Measurements from ENCODE around the gene IL6R. TPM values are rescaled to one million over a fixed set of nuclear protein-coding genes. Genes with fewer than 3 reads are reported as not detected.

The IL6R gene
- total RNA-seq, 1 experiment from 2014 or later, result 5.0 TPM

DNA sequence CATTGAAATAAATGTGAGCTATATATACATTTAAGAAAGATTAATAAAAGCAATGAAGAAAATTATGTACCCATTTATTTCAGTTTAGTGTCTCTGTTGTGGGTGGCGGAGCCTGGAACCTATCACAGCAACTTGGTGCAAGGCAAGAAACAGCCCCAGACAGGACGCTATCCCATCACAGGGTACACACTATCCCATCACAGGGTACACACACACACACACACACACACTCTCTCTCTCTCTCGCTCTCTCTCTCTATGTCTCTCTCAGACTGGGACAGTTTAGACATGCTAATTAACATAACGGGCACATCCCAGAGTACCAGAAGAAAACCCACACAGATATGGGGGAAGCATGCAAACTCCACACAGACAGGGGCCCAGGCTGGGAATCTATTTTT lies 6.5 kb upstream of the IL6R start:
- no peak overlapping the region for H3K4me3 Mint-ChIP-seq (ENCODE audit: low read depth, unreplicated experiment)
- no peaks in the 10 kb centered on the region for H3K36me3 Mint-ChIP-seq (ENCODE audit: insufficient read depth, unreplicated experiment)
- H3K27ac Mint-ChIP-seq (ENCODE audit: unreplicated experiment), result no peak overlapping the region
- no peaks in the 10 kb centered on the region for H3K4me1 Mint-ChIP-seq (ENCODE audit: low read depth, unreplicated experiment)
- no peak for DNase-seq
- H3K27me3 Mint-ChIP-seq (ENCODE audit: unreplicated experiment), result peaks cover 15% of the 10 kb centered on the region
- no peaks in the 10 kb centered on the region for H3K9me3 Mint-ChIP-seq (ENCODE audit: low read depth, unreplicated experiment)
- BruUV-seq (replicated peaks), result no TSS peak
- intact Hi-C loops (cut with micrococcal nuclease; ENCODE audit: unreplicated experiment), result no loop called here
- CTCF ChIA-PET, result interaction anchor here (1.1 to 1.6 kb wide), 2 partner anchors 9 to 21 kb away, joined by 5 read pairs; no protein-coding TSS in a partner anchor
- TF ChIP-seq, protein P1, sequence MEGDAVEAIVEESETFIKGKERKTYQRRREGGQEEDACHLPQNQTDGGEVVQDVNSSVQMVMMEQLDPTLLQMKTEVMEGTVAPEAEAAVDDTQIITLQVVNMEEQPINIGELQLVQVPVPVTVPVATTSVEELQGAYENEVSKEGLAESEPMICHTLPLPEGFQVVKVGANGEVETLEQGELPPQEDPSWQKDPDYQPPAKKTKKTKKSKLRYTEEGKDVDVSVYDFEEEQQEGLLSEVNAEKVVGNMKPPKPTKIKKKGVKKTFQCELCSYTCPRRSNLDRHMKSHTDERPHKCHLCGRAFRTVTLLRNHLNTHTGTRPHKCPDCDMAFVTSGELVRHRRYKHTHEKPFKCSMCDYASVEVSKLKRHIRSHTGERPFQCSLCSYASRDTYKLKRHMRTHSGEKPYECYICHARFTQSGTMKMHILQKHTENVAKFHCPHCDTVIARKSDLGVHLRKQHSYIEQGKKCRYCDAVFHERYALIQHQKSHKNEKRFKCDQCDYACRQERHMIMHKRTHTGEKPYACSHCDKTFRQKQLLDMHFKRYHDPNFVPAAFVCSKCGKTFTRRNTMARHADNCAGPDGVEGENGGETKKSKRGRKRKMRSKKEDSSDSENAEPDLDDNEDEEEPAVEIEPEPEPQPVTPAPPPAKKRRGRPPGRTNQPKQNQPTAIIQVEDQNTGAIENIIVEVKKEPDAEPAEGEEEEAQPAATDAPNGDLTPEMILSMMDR (IDR thresholded peaks at IDR 0.05; ENCODE audit: unreplicated experiment), result no peak

DNA sequence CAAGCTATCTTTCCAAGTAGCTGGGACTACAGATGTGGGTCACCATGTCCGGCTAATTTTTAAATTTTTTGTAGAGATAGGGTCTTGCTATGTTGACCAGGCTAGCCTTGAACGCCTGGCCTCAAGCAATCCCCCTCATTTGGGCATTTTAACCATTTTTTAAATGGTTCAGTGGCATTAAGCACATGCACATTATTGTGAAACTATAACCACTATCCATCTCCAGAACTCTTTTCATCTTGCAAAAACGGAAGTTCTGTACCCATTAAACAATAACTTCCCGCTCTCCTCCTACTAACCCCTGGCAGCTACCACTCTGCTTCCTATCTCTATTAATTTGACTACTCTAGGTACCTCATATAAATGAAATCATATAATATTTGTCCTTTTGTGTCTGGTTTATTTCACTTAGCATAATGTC lies 4.8 kb upstream of the IL6R start:
- intact Hi-C loops (cut with micrococcal nuclease; ENCODE audit: unreplicated experiment), result no loop called here
- no peaks in the 10 kb centered on the region for H3K4me1 Mint-ChIP-seq (ENCODE audit: low read depth, unreplicated experiment)
- H3K27ac Mint-ChIP-seq (ENCODE audit: unreplicated experiment), result no peak overlapping the region
- no peaks in the 10 kb centered on the region for H3K9me3 Mint-ChIP-seq (ENCODE audit: low read depth, unreplicated experiment)
- H3K36me3 Mint-ChIP-seq (ENCODE audit: insufficient read depth, unreplicated experiment), result peaks cover 6% of the 10 kb centered on the region
- TF ChIP-seq, protein P1 (IDR thresholded peaks at IDR 0.05; ENCODE audit: unreplicated experiment), result no peak
- CTCF ChIA-PET, result no interaction called here
- no peak overlapping the region for H3K4me3 Mint-ChIP-seq (ENCODE audit: low read depth, unreplicated experiment)
- H3K27me3 Mint-ChIP-seq (ENCODE audit: unreplicated experiment), result peaks cover 15% of the 10 kb centered on the region
- no TSS peak for BruUV-seq (replicated peaks)
- DNase-seq, result no peak

DNA sequence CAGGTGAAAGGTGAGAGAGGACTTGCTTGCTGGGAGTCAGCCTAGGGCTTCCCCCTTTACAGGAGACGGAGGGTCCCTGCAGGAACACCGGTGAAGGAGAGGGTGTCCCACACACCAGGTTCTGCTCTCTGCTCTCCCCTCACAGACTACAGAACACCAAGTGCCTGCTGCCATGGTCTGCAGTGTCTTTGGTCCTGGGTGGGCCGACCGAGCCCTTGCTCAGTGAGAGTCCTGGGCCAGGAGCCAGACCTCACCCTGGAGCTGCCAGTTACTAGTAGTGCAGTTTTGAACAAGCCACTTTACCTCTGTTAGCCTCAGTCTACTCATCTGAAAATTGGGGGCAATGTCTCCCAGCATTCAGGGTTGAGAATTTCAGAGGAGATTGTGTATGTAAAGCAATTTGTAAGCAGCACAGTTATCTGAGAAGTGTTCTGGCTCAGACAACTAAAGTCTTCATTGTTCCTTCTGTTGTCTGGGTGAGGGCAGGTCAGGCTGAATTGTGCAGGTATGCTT lies 2.7 kb upstream of the IL6R start:
- intact Hi-C loops (cut with micrococcal nuclease; ENCODE audit: unreplicated experiment), result no loop called here
- Mint-ChIP-seq H3K4me1 (ENCODE audit: low read depth, unreplicated experiment) (peaks cover 15% of the 10 kb centered on the region), H3K27me3 (ENCODE audit: unreplicated experiment) (no peaks in the 10 kb centered on the region), H3K9me3 (ENCODE audit: low read depth, unreplicated experiment) (no peaks in the 10 kb centered on the region), H3K4me3 (ENCODE audit: low read depth, unreplicated experiment) (no peak overlapping the region), H3K27ac (ENCODE audit: unreplicated experiment) (no peak overlapping the region), H3K36me3 (ENCODE audit: insufficient read depth, unreplicated experiment) (peaks cover 16% of the 10 kb centered on the region)
- no peak for DNase-seq
- BruUV-seq (replicated peaks), result no TSS peak
- TF ChIP-seq, protein P1 (IDR thresholded peaks at IDR 0.05; ENCODE audit: unreplicated experiment), result no peak
- CTCF ChIA-PET, result interaction anchor here (0.8 to 1.3 kb wide), 2 partner anchors 73 to 77 kb away, joined by 3 read pairs; no protein-coding TSS in a partner anchor

DNA sequence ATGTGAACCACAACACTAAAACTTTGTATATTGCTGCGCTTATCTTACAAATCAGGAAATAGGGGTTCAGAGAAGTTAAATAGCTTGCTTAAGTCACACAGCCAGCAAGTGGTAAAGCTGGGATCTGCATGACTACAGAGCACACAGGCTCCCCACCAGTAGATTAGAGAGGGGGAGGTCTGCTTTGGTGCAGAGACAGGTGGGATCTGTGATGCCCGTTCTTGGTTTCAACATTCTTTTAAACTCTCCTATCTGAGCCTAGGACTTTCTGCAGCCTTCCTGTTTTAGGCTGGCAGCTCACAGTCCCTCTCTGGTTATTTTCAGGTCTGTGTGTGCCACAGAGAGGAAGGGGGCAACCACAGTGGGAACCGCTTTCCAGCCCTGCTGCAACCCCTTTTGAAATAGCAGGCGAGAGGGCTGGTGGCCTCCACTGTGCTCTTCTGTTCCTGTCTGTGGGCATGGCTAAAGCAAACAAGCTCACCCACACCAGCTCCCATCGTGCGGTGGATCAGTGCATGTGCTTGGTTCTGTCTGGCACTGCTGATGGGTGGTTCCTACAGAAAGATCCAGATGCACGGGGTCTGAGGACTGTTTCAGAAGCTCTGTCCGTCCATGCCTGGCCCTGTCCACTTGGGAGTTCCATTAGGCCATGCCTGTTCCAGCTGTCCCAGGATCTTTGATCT lies 1.7 kb upstream of the IL6R start:
- peaks cover 23% of the 10 kb centered on the region for H3K4me1 Mint-ChIP-seq (ENCODE audit: low read depth, unreplicated experiment)
- TF ChIP-seq, protein P1 (IDR thresholded peaks at IDR 0.05; ENCODE audit: unreplicated experiment), result no peak
- H3K9me3 Mint-ChIP-seq (ENCODE audit: low read depth, unreplicated experiment), result no peaks in the 10 kb centered on the region
- no peak overlapping the region for H3K27ac Mint-ChIP-seq (ENCODE audit: unreplicated experiment)
- intact Hi-C loops (cut with micrococcal nuclease; ENCODE audit: unreplicated experiment), result no loop called here
- BruUV-seq (replicated peaks), result no TSS peak
- peaks cover 16% of the 10 kb centered on the region for H3K36me3 Mint-ChIP-seq (ENCODE audit: insufficient read depth, unreplicated experiment)
- CTCF ChIA-PET, result interaction anchor here (0.5 to 1.3 kb wide), 4 partner anchors 19 to 1028 kb away, joined by 3 to 4 read pairs (median 3); no protein-coding TSS in a partner anchor
- no peak for DNase-seq
- no peaks in the 10 kb centered on the region for H3K27me3 Mint-ChIP-seq (ENCODE audit: unreplicated experiment)
- H3K4me3 Mint-ChIP-seq (ENCODE audit: low read depth, unreplicated experiment), result no peak overlapping the region

All from Calu3 (cell line).